HepG2 (cell line): ENCODE data around the gene VAMP2. TPM values are rescaled to one million over a fixed set of nuclear protein-coding genes. Genes with fewer than 3 reads are reported as not detected.

ENCODE experiments used
- ATM ChIP-seq: fragments of 450-650 bp; IDR thresholded peaks from 2 replicates; pipeline ENCODE4 v1.7.1; 2017; ENCODE audit warnings: mild to moderate bottlenecking, borderline replicate concordance
- BATF2 ChIP-seq: sonication (generic); formaldehyde crosslinking; IDR thresholded peaks from 2 replicates; pipeline ENCODE4 v1.8.0; 2022; ENCODE audit warnings: mild to moderate bottlenecking, missing genetic modification reagents, moderate library complexity
- CC2D1A ChIP-seq: sonication (generic); formaldehyde crosslinking; IDR thresholded peaks from 2 replicates; pipeline ENCODE4 v1.8.1; 2023; ENCODE audit warnings: mild to moderate bottlenecking, missing genetic modification reagents
- CCAR2 ChIP-seq: fragments of 200-400 bp; formaldehyde crosslinking; optimal IDR thresholded peaks from 2 replicates; pipeline ENCODE3; 2018; ENCODE audit warnings: low read depth, mild to moderate bottlenecking, low read length, moderate library complexity
- CSRNP2 ChIP-seq: sonication (generic); formaldehyde crosslinking; conservative IDR thresholded peaks from 2 replicates; pipeline ENCODE4 v1.8.0; 2022; ENCODE audit warnings: low read depth, missing genetic modification reagents
- DZIP1 ChIP-seq: sonication (generic); formaldehyde crosslinking; IDR thresholded peaks from 2 replicates; pipeline ENCODE4 v1.5.0; 2020; ENCODE audit warnings: mild to moderate bottlenecking, missing genetic modification reagents
- ETV5 ChIP-seq: IDR thresholded peaks from 2 replicates; pipeline ENCODE4 v1.6.1; 2018; ENCODE audit warnings: missing biosample characterization, missing genetic modification reagents, inconsistent platforms, borderline replicate concordance
- FOXK1 ChIP-seq: sonication (generic); formaldehyde crosslinking; IDR thresholded peaks from 2 replicates; pipeline ENCODE4 v1.4.0; 2020; ENCODE audit warnings: low read depth, missing genetic modification reagents, borderline replicate concordance
- GABPA ChIP-seq, 2 experiments: IDR thresholded peaks; 2 replicates each; pipeline ENCODE4 v1.6.1; 2011 to 2016; ENCODE audit warnings: low read depth in 2 of 2, low read length in 1 of 2, missing biosample characterization in 1 of 2, missing genetic modification characterization in 1 of 2
- SMARCE1 ChIP-seq: fragments of 450-650 bp; IDR thresholded peaks from 2 replicates; pipeline ENCODE4 v1.6.1; 2017; ENCODE audit warnings: borderline replicate concordance
- TP53 ChIP-seq: sonication (generic); formaldehyde crosslinking; conservative IDR thresholded peaks from 2 replicates; pipeline ENCODE4 v1.4.0; 2020; ENCODE audit warnings: missing genetic modification reagents
- YY1 ChIP-seq: IDR thresholded peaks from 2 replicates; pipeline ENCODE4 v1.6.1; 2011; ENCODE audit warnings: low read length, low read depth, moderate library complexity, mild to moderate bottlenecking; ENCODE audit not compliant: insufficient read depth, insufficient replicate concordance
- ZBTB8A ChIP-seq: sonication (generic); formaldehyde crosslinking; IDR thresholded peaks from 2 replicates; pipeline ENCODE4 v1.4.0; 2020; ENCODE audit warnings: mild to moderate bottlenecking, low read depth, missing genetic modification reagents, borderline replicate concordance
- ZEB1 ChIP-seq: IDR thresholded peaks from 2 replicates; pipeline ENCODE4 v1.6.1; 2012; ENCODE audit warnings: mild to moderate bottlenecking, low read depth, inconsistent platforms; ENCODE audit not compliant: insufficient replicate concordance
- ZFP41 ChIP-seq: sonication (generic); formaldehyde crosslinking; IDR thresholded peaks from 2 replicates; pipeline ENCODE4 v1.4.0; 2020; ENCODE audit warnings: mild to moderate bottlenecking, missing genetic modification reagents, borderline replicate concordance
- ZMYM3 ChIP-seq: sonication (generic); formaldehyde crosslinking; IDR thresholded peaks from 2 replicates; pipeline ENCODE4 v1.5.1; 2020; ENCODE audit warnings: mild to moderate bottlenecking, missing genetic modification reagents
- ZNF143 ChIP-seq: sonication (generic); formaldehyde crosslinking; IDR thresholded peaks from 2 replicates; pipeline ENCODE4 v1.4.0; 2020; ENCODE audit warnings: missing genetic modification reagents
- ZNF275 ChIP-seq: sonication (generic); formaldehyde crosslinking; IDR thresholded peaks from 2 replicates; pipeline ENCODE4 v1.8.0; 2022; ENCODE audit warnings: missing genetic modification reagents, mild to moderate bottlenecking, inconsistent platforms, borderline replicate concordance
- ZNF550 ChIP-seq: sonication (generic); formaldehyde crosslinking; IDR thresholded peaks from 2 replicates; pipeline ENCODE4 v1.4.0; 2020; ENCODE audit warnings: mild to moderate bottlenecking, missing genetic modification reagents, borderline replicate concordance
- ZNF572 ChIP-seq: sonication (generic); formaldehyde crosslinking; IDR thresholded peaks from 2 replicates; pipeline ENCODE4 v1.5.1; 2020; ENCODE audit warnings: mild to moderate bottlenecking, missing genetic modification reagents
- ZNF800 ChIP-seq: sonication (generic); formaldehyde crosslinking; IDR thresholded peaks from 2 replicates; pipeline ENCODE4 v1.4.0; 2020; ENCODE audit warnings: missing genetic modification reagents
- polyA plus RNA-seq, 8 experiments: library from polyadenylated mRNA; depleted of rRNA in 3 of 8; stranded (reverse) in 7 of 8; unstranded in 1 of 8; fragments of >200 nt; fragmentation: Illumina TruSeq in 4 of 8; extraction: Trizol in 4 of 8; gene quantifications; 2 replicates each; pipeline versions ENCODE4 v1.2.1 to v1.2.3, GENCODE V29; 2011 to 2016; ENCODE audit warnings: low read depth in 4 of 8, missing spikeins in 1 of 8, mixed read lengths in 1 of 8; ENCODE audit not compliant: insufficient read depth in 1 of 8
- total RNA-seq, 5 experiments: library from RNA; depleted of rRNA; stranded (reverse); fragments of >200 nt; fragmentation: Illumina TruSeq; extraction: Trizol; gene quantifications; 2 replicates each; pipeline ENCODE4 v1.2.3, GENCODE V29; 2016; ENCODE audit warnings: low read depth in 1 of 5

The VAMP2 gene
- total and polyA plus RNA-seq, 2 of the 13 experiments (the other 11 are each of a cell fraction or from before 2014, with no cell fraction given), result 3.9 to 17.2 TPM

GRCh38 chr17:8176197-8176940, 13.6 kb upstream of the VAMP2 start, which contains the start of gene TMEM107 (continued):
- TF ChIP-seq ATM, result no peak
- TF ChIP-seq ZNF275, result no peak
- TF ChIP-seq ZNF800 (CRISPR knock-in tag), result peak; percentile 55
- no peak for TF ChIP-seq ZNF143 (CRISPR knock-in tag)
- TF ChIP-seq GABPA (IDR thresholded peaks at IDR 0.05; ENCODE audit: low read depth, low read length), result no peak
- TF ChIP-seq GABPA (CRISPR knock-in tag; IDR thresholded peaks at IDR 0.05; ENCODE audit: low read depth), result no peak
- no peak for TF ChIP-seq YY1
- TF ChIP-seq ETV5, result no peak
- no peak for TF ChIP-seq ZFP41 (CRISPR knock-in tag)
- no peak for TF ChIP-seq FOXK1
- no peak for TF ChIP-seq SMARCE1
- TF ChIP-seq ZEB1, result no peak
- TF ChIP-seq ZNF572 (CRISPR knock-in tag), result 0 out of 2 replicates have a peak, but pooled peaks have one; percentile 21
- TF ChIP-seq CC2D1A (CRISPR knock-in tag), result no peak
- TF ChIP-seq ZBTB8A (CRISPR knock-in tag), result no peak
- TF ChIP-seq TP53 (CRISPR knock-in tag), result no peak
- TF ChIP-seq DZIP1 (CRISPR knock-in tag), result no peak
- TF ChIP-seq BATF2 (CRISPR knock-in tag), result no peak
- no peak for TF ChIP-seq CSRNP2 (CRISPR knock-in tag)
- TF ChIP-seq ZMYM3 (CRISPR knock-in tag), result no peak
- TF ChIP-seq CCAR2, result no peak
- TF ChIP-seq ZNF550, result no peak
